Globus pallidus (tissue), 1 donor: ENCODE data around the gene DOP1A.

Source experiments
- DNase-seq: peaks from one replicate; pipeline ENCODE4 v3.0.0-alpha.2; 2015; ENCODE audit warnings: low spot score

DOP1A gene

DNA sequence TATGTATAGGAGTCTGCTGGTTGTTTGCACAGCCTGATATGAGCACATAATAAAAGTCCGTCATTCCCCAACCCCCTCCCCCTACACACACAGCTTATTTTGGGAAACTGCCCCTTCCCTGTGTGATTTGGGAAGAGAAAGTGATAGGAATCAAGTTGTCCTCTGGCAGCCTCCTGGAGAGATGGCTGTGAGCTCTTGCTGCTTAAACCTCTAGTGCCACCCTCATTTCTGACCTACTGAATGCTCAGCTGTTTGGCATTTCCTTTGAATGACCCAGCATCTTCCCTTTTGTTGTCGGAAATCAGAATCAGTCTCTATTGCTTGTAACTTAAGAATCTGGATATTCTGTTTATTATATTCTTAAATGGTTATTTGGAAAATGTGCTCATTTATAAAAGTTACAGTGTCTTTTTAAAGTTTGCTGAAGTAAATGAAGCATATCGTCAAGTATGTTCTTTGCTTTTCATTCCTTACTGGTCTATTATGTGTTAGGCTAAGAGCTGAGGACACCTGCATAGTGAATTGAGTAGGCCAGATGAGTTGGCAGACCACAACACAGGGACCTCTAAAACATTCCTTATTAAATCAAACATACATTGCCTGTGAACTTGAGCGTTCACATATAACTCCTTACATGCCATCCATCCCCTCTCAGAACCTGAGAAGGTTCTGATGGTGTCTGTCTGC is 131.2 kb downstream of the DOP1A start:
- no peak for DNase-seq

DNA sequence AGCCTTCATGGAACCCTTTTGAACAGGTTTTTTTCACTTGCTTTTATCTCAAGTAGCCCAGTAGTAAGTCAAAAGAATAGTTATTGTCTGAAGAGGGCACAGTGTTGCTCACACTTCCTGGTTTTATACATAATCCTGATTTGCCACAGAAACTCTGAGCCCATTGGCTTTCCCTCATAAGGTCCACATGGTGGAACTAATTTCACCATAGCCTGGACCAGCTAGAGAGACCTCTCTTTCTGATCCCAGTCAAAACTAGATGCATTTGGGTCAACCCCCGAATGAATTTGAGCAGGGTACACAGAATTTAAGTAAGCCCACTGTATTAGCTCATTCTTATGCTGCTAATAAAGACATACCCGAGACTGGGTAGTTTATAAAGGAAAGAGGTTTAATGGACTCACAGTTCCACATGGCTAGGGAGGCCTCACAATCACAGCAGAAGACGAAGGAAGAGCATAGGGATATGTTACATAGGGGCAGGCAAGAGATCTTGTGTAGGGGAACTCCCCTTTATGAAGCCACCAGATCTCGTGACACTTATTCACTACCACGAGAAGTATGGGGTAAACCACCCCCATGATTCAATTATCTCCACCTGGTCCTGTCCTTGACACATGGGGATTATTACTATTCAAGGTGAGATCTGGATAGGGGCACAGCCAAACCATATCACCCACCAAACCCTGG is 131.8 kb downstream of the DOP1A start:
- DNase-seq = no peak

DNA sequence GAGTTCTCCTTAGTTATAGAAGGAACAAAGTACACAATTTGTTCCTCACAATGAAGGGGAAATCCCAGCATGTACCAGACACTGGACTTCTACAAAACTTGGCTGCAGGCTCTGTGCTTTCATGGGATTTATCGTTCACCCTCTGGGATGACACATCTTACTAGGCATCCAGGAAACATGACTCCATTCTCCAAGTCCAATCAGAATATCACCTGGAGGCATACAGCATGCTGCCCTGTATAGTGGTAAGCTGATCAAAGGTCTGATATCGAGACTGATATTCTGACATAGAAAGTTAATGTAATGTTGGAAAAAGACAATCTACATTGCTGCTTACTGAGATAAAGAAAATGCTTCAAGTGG is 132.4 kb downstream of the DOP1A start:
- no peak for DNase-seq

DNA sequence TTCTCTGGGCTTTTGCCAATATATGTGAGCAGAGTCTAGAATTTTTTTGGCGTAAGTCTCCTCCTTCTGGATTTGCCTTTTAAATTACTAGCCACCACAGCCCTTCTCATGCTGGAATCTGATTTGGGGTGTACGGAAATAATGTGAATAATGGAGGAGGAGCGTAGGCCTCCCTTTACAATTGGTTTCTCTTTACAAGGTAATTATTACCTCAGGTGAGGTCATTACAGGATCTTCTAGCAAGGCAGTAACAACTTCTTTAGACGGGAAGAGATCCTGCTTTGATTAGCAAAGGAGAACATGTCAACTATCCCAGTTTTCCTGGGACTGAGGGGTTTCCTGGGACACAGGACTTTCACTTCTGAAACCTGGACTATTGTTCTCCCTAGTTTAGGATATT is 134.6 kb downstream of the DOP1A start:
- no peak for DNase-seq

DNA sequence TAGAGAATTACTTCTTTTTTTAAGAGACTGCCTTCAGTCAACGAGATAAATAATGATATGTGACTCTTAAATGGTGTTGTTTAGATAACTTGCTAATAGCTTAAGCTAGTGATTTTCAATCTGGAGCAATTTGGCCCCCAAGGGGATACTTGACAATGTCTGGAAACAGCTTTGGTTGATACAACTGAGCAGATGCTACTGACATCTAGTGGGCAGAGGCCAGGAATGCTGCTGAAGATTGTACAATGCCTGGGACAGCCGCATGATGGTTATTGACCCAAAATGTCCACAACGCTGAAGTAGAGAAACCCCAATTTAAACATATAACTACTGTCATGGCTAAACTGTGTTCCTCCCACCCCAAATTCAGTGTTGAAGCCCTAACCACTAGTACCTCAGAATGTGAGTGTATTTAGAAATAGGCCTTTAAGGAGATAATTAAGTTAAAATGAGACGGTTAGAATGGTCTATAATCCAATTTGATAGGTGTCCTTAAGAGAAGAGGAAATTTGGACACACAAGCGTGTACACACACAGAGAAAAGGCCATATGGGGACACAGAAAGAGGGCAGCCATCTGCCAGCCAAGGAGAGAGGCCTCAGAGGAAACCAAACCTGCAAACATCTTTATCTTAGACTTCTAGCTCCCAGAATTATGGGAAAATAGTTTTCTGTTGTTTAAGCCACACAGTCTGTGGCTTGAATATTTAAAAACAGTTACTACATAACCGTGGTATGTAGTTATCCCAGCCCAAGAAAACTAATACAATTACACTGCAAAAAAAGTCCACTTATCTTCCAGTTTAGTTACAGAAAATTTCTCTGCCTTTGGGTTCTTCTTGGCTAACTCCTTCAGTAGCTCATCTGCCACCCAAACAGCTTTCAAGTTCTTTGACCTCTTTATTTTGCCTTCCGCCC is 147.9 kb downstream of the DOP1A start:
- DNase-seq = peak; percentile 79

DNA sequence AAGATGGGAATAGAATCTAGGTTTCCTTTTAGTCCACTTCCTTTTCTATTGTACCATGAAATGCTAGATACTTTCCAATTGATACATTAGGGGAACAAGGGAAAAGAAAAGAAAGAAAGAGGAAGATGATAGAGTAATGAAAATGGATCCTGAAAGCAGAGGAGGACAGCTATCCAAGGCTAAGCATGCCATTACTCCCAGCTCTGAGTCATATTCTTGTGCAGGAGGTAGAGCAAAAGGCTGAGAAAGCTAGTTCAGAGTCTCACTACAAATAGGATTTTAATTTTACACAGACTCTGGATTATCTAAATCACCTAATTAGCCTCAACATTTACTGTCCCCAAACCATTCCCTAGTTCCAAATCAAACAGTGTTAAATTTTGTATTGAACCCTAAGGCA is 149.3 kb downstream of the DOP1A start:
- DNase-seq = no peak
